Hematopoietic multipotent progenitor cell treated with erythropoietin and hydrocortisone succinate and interleukin-3 and kit ligand, for 6 days (in vitro differentiated cells): Measurements from ENCODE around the gene SLC41A3.
"Not testable (repeated sequence)": the region's sequence is repeated elsewhere in the genome, so short reads cannot be mapped to it uniquely, and the experiment has no call there.

Experiments used
- DNase-seq: peaks from one replicate; pipeline ENCODE4 v3.0.0-alpha.2; 2015

SLC41A3 gene

DNA sequence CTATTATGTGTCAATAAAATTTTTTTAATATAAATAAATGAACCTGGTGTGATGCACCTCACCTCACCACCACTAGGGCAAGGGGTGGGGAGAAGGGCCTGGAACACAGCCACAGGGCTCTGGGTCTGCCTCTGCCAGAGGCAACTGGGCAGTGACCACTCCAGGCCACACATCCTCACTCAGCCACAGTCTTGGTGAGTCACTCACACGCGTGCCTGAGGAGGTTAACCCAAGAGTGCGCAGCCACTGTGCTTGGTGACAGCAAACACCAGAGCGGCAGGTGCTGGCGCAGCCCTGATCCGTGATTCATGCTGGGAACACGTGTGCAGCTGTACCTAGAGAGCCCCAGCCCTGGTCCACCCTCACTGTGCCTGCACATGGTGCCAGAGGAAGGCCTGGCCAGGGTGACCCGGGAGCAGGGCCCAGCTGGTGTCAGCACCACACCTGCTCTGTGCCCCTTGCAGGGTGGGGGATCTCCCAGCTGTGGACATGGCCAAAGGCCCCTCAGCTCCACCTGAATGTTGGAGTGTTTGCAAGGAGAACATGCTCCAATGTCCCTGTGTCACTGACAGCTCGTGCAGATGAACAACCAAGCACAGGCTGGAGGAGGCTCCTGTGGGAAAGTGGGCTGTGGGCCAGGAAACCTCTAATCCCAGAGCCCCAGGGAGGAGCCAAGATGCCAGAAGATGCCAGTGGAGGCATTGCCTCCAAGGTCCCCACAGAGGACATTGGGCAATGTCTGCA is 2.1 kb downstream of the SLC41A3 start:
- peak; percentile 45 for DNase-seq

GRCh38 chr3:126080970-126081369 is 3.0 kb downstream of the SLC41A3 start:
- DNase-seq: no peak

- no peak for DNase-seq
Observed at GRCh38 chr3:126078866-126079265, 5.1 kb downstream of the SLC41A3 start.

DNA sequence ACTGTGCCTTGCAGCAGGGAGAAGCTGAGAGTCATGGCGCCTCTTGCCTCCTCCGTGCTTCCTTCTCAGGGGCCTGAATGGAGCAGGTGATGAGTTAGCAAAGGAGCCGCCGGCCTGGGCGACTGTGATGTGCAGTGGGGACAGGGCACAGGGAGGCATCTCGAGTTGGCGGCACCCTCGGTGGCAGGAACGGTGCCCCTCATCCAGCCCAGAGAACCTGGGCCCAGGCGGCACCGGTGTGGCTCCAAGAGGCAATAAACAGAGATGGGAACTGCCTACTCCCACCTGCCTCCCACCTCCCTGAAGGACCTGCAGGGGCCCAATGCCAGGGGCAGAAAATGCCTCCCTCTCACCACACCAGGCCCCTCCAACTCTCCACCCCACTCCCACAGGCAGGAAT is 6.2 kb downstream of the SLC41A3 start:
- no peak for DNase-seq

DNA sequence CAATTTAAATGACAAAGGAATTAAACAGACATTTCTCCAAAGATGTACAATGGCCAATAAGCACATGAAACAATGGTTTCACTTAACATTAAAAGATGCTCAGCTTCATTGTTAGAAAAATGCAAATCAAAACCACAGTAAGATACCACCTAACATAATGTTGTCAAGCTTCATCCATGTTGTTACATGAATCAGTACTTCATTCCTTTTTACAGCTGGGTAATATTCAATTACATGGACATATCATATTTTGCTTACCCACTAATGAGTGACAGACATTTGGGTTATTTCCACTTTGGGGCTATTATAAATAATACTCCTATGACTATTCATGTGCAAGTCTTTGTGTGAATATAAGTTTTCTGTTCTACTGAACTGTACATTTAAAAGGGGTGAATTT is 7.8 kb downstream of the SLC41A3 start:
- DNase-seq: no peak

- no peak for DNase-seq
Observed at GRCh38 chr3:126070146-126070545, 13.8 kb downstream of the SLC41A3 start.

- no peak for DNase-seq
Observed at GRCh38 chr3:126067959-126068358, 16.0 kb downstream of the SLC41A3 start.

GRCh38 chr3:126066676-126067075 is 17.2 kb downstream of the SLC41A3 start:
- DNase-seq: not testable (repeated sequence)

- no peak for DNase-seq
Observed at GRCh38 chr3:126065876-126066275, 18.0 kb downstream of the SLC41A3 start.

DNA sequence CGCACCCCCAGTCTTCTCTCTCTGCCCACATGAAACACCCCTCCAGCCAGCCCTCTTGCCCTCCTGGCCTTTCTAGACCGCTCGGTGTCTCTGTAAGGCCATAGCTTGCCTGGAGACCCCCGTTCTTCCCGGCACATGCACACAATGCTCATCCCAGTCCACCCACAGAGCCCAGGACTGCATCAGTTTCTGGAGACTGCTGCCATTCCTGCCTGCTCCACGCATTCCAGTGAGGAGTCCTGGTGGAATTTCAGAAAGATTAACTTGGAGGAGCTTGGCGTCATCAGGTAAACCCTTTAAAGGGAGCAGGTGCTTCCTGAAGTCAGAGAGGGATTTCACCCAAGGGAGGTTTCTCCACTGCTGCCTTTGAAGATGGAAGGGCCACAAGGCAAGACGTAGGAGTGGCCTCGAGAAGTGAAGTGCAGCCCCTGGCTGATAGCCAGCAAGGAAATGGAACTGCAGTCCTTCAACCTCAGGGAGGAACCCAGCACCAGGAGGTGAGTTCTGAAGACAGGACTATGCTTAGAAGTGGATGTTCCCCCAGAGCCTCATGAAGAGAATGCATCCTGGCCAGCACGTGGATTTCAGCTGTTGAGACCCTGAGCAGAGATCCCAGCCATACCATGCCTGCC is 19.2 kb downstream of the SLC41A3 start:
- peak; percentile 74 for DNase-seq

GRCh38 chr3:126063358-126063965 is 20.5 kb downstream of the SLC41A3 start:
- DNase-seq: no peak

GRCh38 chr3:126061301-126062032 is 22.5 kb downstream of the SLC41A3 start:
- DNase-seq: no peak

GRCh38 chr3:126060613-126061145 is 23.2 kb downstream of the SLC41A3 start:
- no peak for DNase-seq

GRCh38 chr3:126058666-126059065 is 25.3 kb downstream of the SLC41A3 start:
- DNase-seq: no peak

DNA sequence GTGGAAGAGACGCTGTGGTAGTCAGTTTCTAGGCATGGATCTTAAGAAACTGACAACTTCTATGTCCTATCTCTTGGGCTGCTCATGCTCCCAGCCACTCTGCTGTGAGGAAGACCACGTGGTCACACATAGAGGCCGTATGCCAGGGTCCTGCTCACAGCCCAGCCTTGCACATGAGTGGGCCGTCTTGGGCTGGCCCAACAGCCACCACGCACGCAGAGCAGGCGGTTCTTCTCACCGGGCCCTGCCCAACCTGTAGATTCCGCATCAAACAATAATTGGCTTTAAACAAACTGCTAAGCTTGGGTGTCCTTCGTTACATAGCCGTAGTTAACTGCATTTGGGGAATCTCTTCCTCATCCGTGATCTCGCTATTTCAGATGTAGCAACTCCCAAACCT is 26.0 kb downstream of the SLC41A3 start:
- no peak for DNase-seq

DNA sequence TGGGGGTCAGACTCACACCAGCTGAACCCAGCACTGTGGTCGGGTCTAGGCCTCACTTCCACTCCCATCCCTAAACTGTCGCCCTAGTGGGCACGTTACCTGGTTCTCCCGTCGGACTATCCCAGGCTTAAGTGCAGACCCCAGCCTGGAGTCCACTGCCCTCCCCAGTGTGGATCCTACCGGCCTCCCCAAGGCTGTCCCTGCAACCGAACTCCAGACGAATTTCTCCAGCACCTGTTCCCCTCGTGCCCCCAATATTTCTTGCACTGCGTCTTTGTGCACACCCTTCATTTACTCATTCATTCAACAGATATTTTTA is 26.5 kb downstream of the SLC41A3 start:
- DNase-seq: no peak

GRCh38 chr3:126056681-126057500 is 27.0 kb downstream of the SLC41A3 start:
- no peak for DNase-seq

DNA sequence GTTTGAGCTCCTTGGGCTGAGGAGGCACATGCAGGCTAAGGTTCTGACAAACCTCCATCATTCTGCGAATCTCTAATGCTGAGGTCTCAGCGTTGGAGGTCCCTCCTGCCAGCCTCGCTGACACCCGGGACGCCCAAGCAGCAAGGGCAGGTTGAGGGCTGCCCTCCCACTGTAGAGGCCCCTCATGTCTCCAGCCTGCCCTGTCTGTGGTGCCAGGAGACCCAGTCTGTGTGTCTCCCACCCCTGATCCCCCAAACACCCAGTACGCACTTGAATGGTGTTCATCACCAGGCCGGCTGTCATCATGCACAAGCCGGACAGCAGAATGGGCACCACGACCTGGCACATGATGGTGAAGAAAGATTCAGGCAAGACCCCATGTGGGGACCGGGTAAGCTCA is 27.8 kb downstream of the SLC41A3 start:
- no peak for DNase-seq

GRCh38 chr3:126054870-126055269 is 29.1 kb downstream of the SLC41A3 start:
- DNase-seq: no peak

DNA sequence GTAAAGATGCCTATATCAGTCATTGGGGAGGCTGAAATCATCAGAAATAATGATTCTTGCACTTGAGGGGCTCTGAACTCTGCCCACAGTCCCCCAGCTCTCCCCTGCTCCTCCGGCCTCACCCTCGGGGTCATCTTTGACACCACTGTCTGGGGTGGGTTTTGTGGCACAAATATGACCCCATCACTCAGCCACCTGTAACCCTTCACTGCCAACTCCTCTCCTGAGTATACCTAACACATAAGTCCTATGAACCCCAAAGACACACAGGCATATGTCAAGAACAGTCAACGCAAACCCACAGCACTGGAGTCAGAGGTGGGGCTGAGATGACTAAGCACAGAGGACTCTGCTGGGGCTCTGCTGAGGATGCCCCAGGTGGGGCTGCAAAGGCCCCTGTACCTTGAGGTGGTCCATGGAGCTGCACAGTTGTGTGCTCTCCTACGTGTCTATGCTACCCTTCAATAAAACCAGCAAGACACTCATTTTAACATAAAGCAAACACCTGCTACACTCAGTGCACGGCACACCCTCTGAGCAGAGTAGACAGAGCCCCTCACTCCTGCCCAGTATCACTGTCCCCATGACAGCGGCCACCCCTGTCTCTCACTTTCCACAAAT is 29.9 kb downstream of the SLC41A3 start:
- DNase-seq: no peak

DNA sequence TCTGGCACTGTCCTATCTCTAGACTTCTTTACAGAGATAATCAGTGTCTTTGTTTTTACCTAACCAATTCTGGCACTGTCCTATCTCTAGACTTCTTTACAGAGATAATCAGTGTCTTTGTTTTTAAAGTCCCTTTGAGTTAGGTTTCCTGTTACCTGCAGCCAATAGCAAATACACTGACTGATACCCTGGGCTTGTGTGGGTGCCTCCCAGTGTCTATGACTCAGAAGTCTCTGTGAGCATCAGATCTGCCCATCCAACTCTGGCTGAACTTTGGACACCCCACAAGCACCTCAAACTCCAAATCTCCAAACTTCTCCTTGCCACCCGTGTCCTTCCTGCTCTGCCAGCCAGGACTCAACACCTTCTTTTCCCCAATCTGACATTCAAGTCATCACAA is 30.4 kb downstream of the SLC41A3 start:
- DNase-seq: no peak
